Stimulated activated naive CD8-positive, alpha-beta T cell treated with anti-CD3 and anti-CD28 coated beads, Interleukin-15, Interleukin-2, amounts not matched to agents 100 U/mL and 50 U/mL, for 24 hours (primary cell): Measurements from ENCODE around the gene ERAL1.
"Not testable (repeated sequence)": the region's sequence is repeated elsewhere in the genome, so short reads cannot be mapped to it uniquely, and the experiment has no call there.

Experiments used
- ATAC-seq: fragments of 150-1000 bp; cut with Tn5 transposase; one replicate; pipeline ENCODE4 v1.10.0; 2021
- DNase-seq: peaks from one replicate; pipeline ENCODE4 v3.0.0; 2021

The ERAL1 gene

GRCh38 chr17:28854457-28855335 lies at the start of gene ERAL1:
Gene ERAL1 (plus strand): TSS chr17:28855016. CDS start chr17:28855035, 19 bp downstream.
- DNase-seq, result peak; percentile 87
- peak; percentile 99 for ATAC-seq

DNA sequence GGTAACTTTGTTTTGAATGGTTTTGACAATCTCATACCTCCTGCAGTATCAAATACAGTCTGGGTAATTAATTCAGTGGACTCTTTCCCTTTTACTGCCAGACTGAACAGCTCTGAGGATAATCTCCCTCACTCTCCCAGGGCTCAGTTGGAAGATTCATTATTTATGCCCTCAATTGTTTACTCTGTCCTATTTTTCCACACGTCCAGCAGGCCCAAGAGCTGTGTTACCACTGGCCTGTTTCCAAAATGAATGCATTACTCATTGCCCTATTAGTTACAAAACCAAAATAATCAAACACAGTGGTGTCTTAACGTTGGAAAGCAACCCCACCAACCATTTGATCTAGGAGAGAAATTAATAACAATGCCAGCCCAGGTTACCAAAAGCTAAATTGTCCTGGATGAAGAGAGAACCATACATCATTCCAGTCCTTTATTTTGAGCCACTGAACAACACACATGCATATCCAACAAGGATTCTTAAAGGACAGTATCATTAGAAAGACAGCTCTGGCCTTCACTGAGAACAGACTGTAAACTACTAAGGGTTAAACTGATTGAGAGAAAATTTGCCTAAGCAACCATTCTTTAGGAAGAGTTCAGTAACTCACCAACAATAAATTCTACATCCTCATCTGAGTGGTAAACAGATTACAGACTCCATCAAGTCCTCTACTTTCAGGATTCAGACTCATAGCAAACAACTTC lies 46.7 kb upstream of the ERAL1 start:
- ATAC-seq (no peak), DNase-seq (no peak)

DNA sequence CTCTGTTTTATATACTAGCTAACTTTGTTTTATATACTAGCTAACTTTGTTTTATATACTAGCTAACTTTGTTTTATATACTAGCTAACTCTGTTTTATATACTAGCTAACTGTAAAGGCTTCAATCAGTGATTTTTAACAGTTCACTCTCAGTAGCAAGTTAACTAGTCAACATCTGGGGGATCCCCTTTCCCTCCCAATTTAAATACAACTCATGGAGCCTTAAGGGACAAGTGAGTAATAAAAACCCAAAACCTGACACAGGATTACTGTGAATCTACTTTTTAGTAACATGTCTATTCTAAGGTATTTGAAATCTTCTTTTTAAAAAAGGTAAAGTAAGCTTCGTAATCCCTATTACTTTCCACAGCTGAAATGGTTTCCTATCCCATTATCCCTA lies 44.4 kb upstream of the ERAL1 start:
- DNase-seq (no peak), ATAC-seq (peak; percentile 45)

GRCh38 chr17:28811651-28812090 lies 43.1 kb upstream of the ERAL1 start:
- DNase-seq (no peak), ATAC-seq (no peak)

DNA sequence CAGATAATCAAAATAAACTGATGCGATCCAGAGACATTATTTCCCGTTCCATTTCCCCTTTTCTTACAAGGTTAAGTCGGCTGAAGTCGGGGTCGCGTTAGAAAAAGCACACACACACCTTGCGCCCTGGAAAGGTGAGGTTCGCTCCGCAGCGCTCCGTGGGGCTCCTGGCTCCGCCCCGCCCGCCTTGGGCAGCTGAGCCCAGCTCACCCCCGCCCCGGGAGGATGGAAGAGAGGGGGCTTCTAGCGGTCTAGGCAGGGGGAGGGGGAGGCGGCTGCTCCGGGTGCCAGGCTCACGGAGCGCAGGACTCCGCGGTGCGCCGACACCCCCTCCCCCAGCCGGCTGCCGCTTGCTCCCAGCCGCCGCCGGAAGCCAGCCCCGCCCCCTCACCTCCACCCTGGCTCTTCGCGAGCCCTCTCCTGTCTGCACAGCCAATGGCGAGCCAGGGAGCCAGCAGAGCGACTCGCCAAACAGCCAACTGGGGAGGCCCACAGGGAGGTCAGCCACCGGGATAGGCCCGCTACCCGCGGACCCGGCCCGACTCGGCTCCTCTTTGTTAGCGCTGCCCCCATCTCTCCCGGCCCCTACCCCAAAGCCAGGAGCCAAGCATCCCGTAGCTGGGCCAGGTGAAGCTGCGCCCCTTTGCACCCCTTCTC lies 42.6 kb upstream of the ERAL1 start:
- ATAC-seq (peak; percentile 100), DNase-seq (peak; percentile 98)

DNA sequence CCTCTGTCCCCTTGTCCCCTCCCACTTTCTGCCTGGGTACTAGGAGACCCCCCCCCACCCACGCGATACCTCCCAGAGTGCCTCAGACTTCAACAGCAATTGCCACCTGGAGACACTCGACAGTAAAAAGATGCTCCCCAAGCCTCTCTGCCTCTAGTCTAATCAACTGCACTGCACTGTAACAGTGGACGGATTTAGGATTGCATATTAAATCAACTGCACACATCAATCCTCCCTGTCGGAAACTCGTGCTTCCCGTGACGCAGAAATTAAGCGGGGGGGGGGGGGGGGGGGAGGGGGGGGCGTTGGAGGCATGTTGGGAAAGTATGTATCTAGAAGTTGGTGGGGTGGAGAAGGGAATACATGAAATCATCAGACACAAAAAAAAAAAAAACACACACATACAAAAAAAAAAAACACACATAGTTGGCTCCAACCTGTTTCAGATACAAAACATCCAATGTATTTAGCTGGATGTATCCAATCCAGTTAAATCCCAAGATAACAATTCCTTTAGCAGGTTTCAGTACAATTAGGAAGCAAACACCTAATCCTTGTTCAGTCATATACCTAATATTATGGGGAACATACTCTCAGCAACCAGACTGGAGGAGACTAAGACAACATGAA lies 42.0 kb upstream of the ERAL1 start:
- DNase-seq (no peak), ATAC-seq (peak; percentile 26)

GRCh38 chr17:28816540-28816939 lies 38.3 kb upstream of the ERAL1 start:
- ATAC-seq (no peak), DNase-seq (no peak)

GRCh38 chr17:28818819-28819221 lies 36.0 kb upstream of the ERAL1 start:
- no peak for DNase-seq
- ATAC-seq, result no peak

GRCh38 chr17:28819582-28819981 lies 35.2 kb upstream of the ERAL1 start:
- DNase-seq, result no peak
- no peak for ATAC-seq

DNA sequence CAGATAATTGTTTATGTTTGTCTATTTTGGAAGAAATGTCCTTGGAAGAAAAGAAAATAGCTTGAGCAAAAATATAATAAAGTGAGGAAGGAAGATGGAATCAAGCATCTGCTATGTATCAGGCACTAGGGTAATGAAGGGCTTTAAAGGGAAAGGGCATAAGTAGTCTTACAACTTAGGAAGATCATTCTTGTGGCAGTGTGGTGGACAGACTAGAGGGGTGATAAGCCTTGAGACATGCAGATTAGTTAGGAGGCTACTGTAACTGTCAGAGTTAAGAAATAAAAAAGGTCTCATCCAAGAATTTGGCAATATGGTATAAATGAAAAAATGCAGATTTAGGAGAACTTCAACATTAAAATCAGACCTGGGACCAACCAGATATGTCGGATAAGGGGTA lies 27.1 kb upstream of the ERAL1 start:
- ATAC-seq (no peak), DNase-seq (no peak)

GRCh38 chr17:28828294-28829040 lies 26.3 kb upstream of the ERAL1 start:
- ATAC-seq, result no peak
- no peak for DNase-seq

GRCh38 chr17:28834420-28834819 lies 20.4 kb upstream of the ERAL1 start:
- no peak for ATAC-seq
- DNase-seq, result no peak

- DNase-seq, ATAC-seq: not testable (repeated sequence)
Observed at GRCh38 chr17:28836541-28836940, 18.3 kb upstream of the ERAL1 start.

GRCh38 chr17:28839221-28839620 lies 15.6 kb upstream of the ERAL1 start:
- no peak for ATAC-seq
- no peak for DNase-seq

DNA sequence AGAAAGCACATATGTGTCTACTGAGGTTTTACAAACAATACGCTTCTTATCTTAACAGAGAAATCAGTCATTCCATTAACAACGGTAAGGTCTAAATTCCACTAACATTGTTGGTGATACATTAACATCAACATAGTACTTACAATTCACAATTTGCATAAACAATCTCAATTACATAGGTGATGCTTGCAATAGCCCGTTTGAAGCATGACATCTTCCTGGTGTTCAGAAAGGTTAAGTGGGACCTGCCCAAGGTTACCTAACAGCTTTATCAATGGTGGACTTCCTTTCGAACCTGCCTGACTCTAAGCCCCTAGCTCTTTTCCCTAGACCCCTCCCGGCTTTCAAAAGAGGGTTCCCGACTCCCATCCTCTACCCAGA lies 12.9 kb upstream of the ERAL1 start:
- DNase-seq (no peak), ATAC-seq (no peak)

DNA sequence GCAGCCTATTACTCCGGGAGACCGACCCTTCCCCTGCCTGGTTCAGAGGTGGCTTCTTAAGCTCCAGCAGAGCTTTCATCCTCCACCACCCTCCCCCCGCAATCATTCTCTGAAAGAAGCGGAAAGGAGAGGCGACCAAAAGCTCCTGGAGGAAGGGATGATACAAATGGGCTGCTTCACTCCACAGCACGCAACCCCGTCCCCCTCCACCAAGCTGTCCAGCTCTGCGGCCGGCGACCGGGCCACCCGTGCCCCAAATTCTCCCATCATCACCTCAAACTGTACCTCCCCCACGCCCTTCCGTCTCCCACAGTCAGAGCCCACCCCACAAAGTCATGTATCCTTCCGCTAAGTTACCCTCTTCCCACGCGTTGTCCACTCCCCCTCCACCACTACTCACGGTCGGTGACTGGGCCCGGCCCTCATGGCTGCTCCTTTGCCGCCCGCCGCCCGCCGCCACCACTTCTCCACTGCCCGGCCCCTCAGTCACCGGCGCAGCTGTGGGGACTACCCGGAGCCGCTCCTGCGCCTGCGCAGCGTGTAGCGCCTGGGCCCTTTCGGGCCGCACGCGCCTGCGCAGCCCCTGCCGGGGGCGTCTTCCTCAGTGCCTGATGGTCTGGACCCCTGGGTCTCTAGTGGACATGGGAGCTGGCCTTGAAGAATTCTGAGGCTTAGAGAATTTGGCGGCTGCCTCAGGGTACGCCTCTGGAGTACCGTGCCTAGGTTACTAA lies 12.4 kb upstream of the ERAL1 start, which contains the start of gene FAM222B:
TSS of gene FAM222B (minus strand) at position 509 of the 731 bp plus-strand sequence. CDS start 76,123 bp downstream, outside the sequence.
- ATAC-seq (peak; percentile 98), DNase-seq (peak; percentile 90)

DNA sequence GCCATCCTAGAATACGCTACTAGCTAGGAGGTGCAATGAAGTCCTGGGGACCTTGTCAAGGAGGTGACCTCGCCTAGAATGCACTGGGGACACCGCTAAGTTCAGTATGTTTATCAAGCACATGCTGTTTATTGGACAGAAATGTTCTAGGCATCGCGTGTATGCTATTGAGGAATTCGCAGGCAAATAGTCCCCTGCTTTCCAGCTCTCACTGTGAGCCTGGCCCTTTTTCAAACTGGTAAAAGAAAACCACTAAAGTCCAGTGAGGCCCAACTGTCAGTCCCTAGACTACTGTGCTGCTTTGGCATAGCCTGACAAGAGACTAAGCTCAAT lies 11.0 kb upstream of the ERAL1 start:
- DNase-seq (no peak), ATAC-seq (no peak)

DNA sequence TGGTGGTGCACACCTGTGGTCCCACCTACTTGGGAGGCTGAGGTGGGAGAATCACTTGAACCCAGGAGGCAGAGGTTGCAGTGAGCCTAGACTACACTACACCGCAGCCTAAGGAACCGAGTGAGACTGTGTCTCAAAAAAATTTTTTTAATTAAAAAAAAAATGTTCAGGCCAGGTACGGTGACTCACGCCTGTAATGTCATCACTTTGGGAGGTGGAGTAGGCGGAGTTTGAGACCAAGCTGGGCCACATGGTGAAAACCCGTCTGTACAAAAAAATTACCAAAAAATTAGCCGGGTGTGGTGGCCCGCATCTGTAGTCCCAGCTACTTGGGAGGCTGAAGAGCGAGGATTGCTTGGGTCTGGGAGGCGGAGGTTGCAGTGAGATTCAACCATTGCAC lies 8.6 kb upstream of the ERAL1 start:
- ATAC-seq, result no peak
- DNase-seq, result no peak

GRCh38 chr17:28846699-28847098 lies 8.1 kb upstream of the ERAL1 start:
- DNase-seq, ATAC-seq: not testable (repeated sequence)

GRCh38 chr17:28848667-28849066 lies 6.1 kb upstream of the ERAL1 start:
- peak; percentile 63 for ATAC-seq
- peak; percentile 80 for DNase-seq

- ATAC-seq (peak; percentile 57), DNase-seq (no peak)
Observed at GRCh38 chr17:28849281-28849680, 5.5 kb upstream of the ERAL1 start.
